GM13976 (cell line): Measurements from ENCODE around the gene RTEL1.

ENCODE experiments used
- DNase-seq: peaks from one replicate; pipeline ENCODE4 v3.0.0; 2012; ENCODE audit warnings: low spot score
- in situ Hi-C: fragments of 300-500 bp; cut with MboI; formaldehyde crosslinking; loops from one replicate; pipeline ENCODE4 v1.12.0; 2022; ENCODE audit warnings: low sequenced_read_pairs, mixed read lengths, inconsistent platforms; ENCODE audit not compliant: unreplicated experiment
- TF ChIP-seq, protein P1 (sequence below): IDR thresholded peaks from 2 replicates; pipeline ENCODE4 v1.5.1; 2012; ENCODE audit warnings: borderline replicate concordance, mild to moderate bottlenecking; ENCODE audit not compliant: insufficient read depth; ENCODE audit errors: extremely low read depth, missing control alignments, control extremely low read depth

Gene RTEL1

DNA sequence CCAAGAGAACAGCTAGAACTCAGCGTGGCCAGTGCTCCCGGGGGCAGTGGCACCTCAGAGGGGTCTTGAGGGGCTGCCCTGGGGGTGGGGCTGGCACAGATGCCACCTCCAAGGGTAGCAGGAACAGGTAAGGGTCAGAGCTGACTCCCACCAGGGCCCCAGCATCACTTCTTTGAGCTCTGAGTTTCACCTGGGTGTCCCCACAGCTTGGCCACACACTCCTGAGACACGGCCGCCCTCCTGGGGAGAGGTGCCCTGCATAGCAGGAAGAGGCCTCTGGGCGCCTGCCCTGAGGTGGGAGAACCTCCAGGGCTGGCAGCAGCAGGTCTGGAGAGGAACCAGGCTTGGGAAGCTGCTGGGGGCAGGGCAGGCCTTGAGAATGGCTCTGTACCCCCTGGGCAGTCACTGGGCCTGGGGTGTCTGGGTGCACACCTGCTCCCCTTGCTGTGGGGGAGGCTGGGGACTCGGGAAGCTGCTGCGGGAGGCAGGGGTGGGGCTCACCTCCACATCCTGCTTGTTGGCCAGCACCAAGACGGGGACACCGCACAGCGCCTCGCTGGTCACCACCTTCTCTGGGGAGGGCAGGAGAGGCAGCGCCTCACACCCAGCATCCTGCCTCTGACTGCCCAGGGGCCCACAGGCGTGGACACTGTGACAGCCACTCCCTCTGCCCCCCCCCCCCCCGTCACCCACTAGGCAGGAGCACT, 43.4 kb downstream of the RTEL1 start:
- in situ Hi-C loops = loop anchor here (10.0 kb wide), 1 partner anchor 153 kb away; no protein-coding TSS in a partner anchor
- TF ChIP-seq, protein P1, sequence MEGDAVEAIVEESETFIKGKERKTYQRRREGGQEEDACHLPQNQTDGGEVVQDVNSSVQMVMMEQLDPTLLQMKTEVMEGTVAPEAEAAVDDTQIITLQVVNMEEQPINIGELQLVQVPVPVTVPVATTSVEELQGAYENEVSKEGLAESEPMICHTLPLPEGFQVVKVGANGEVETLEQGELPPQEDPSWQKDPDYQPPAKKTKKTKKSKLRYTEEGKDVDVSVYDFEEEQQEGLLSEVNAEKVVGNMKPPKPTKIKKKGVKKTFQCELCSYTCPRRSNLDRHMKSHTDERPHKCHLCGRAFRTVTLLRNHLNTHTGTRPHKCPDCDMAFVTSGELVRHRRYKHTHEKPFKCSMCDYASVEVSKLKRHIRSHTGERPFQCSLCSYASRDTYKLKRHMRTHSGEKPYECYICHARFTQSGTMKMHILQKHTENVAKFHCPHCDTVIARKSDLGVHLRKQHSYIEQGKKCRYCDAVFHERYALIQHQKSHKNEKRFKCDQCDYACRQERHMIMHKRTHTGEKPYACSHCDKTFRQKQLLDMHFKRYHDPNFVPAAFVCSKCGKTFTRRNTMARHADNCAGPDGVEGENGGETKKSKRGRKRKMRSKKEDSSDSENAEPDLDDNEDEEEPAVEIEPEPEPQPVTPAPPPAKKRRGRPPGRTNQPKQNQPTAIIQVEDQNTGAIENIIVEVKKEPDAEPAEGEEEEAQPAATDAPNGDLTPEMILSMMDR = no peak
- no peak for DNase-seq

DNA sequence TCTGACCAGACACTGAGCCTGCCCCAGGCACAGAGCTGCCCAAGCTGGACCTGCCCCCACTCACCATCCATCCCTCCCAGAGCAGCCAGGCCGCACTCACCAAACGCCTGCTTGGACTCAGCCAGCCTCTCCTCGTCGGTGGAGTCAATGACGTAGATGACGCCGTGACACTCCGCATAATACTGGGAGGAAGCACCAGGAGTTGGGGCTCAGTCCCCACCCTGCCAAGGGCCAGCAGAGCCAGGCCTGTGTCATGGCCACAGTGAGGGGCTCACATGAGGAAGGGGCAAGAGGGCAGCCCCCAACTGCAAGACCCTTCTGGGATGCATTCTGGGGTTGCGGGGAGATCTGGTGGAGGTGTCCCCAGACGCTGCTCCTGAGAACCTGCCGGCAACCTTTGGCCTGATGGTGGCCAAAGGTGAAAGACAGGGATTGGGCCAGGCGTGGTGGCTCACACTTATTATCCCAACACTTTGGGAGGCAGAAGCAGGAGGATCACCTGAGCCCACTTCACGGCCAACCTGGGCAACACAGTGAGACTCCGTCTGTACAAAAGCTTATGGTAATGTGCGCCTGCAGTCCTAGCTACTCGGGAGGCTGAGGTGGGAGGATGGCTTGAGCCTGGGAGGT, 44.0 kb downstream of the RTEL1 start:
- DNase-seq = no peak
- in situ Hi-C loops = loop anchor here (10.0 kb wide), 1 partner anchor 153 kb away; no protein-coding TSS in a partner anchor
- TF ChIP-seq, protein P1 = no peak

DNA sequence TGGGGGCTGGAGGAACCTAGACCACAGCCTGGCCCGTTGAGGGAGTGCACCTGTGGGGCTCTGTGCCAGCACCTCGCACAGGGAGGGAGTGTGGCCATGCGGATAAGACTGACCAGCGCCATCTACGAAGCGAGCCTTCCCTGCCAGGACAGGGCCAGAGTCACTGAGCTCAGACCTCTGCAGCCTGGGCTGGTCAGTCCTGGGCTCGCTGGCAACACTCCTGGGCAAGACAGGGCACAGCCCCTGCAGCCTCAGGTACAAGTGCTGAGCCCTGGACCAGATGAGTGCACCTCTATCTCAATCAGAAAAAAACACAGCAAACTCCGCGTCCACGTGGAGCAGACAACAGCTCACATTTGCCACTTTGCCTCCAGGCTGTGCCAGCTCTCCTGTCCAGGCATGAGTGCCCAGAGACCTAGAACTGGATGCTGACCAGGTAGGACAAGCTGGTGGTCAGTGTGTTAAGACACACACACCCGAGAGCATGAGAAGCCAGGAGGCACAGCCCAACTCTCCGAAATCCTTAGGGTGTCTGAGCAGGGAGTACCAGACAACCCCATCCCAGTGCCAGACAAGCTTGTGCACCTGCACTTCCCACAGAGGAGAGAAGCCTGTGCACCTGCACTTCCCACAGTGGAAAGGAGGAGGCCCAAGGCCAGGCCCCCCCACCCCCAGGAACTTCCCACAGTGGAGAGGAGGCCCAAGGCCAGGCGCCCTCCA, 44.8 kb downstream of the RTEL1 start:
- in situ Hi-C loops = loop anchor here (10.0 kb wide), 1 partner anchor 152 kb away; no protein-coding TSS in a partner anchor
- TF ChIP-seq, protein P1 = no peak
- DNase-seq = no peak

DNA sequence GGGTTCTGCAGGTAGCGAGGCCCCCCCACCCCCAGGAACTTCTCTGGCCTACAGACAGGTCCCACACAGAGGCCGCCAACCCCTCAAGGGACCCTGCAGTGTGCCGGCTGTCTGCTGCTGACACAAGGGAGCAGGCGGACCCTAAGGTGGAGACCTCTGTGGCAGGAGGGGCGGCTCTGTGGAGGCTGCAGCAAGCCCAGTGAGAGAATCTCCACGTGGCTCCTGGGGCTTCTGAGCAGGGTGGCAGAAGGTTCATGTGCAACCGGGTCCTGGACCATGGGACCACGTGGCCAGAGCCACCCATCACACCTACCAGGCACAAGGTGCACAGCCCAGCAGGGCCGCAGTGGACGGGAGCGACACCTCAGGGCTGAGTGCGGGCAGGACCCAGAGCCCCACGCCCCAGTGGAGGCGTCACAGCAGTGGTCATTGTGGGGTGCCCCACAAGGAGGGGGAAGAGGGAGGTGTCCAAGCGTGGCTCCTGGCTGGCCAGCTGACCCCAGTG, 45.4 kb downstream of the RTEL1 start:
- in situ Hi-C loops = loop anchor here (10.0 kb wide), 1 partner anchor 151 kb away; no protein-coding TSS in a partner anchor
- DNase-seq = no peak
- TF ChIP-seq, protein P1 = no peak

DNA sequence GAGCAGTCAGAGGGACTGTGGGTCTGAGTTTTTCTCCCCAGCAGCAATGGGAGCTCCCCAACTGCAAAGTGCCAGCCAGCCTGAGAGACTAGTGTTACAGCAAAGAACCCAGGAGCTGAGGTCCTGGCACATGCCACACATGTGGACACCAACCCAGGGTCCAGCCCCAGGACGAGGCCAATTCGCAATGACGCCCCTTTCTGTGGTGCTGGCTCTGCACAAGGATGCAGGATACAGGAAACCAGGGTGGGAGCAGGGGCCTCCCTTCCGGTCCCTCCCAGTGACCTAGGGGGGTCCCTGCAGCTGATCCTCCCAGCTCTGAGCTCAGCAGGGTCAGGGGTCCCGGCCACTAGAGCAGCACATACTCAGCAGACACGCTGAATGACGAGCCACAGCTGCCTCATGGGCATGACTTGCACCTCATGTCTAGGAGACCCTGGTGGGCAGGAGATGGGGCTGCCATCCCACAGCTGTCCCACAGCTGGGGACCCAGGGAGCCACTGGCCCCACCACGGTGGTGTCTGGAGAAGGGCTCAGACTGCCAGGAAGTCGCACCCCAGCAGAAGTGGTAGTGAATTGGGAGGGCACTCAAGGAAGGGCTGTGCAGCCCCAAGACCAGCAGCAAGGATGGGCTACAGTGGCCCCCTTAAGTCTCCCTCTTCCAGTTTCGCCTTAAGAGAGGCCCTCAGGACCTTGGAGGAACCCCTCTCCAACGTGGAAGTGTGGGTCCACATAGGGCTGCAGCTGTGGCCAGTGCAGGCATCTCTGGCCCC, 46.0 kb downstream of the RTEL1 start:
- TF ChIP-seq, protein P1 = no peak
- in situ Hi-C loops = loop anchor here (10.0 kb wide), 1 partner anchor 151 kb away; no protein-coding TSS in a partner anchor
- DNase-seq = no peak
